PC-3 (cell line): Measurements from ENCODE around the gene IL21R. TPM values are rescaled to one million over a fixed set of nuclear protein-coding genes. Genes with fewer than 3 reads are reported as not detected.

Source experiments
- ATAC-seq: fragments of 200-7000 bp; cut with Tn5 transposase; 2 replicates; pipeline ENCODE4 v1.9.1; 2020; ENCODE audit warnings: mild to moderate bottlenecking, moderate library complexity
- BruUV-seq: library from RNA; stranded (reverse); fragments of 400-500 nt; replicated peaks from 2 replicates; lab custom pipeline; 2021; lab: Mats Ljungman, UMichigan
- CTCF ChIA-PET: fragments of 300-600 bp; sonication (Branson Sonifier 250); formaldehyde crosslinking; loops from one replicate; lab custom pipeline; 2022; ENCODE audit warnings: antibody characterized with exemption; lab: Charles Lee
- POLR2A ChIA-PET: fragments of 300-600 bp; sonication (Branson Sonifier 250); formaldehyde crosslinking; loops from one replicate; lab custom pipeline; 2022; ENCODE audit warnings: antibody characterized with exemption; ENCODE audit not compliant: unreplicated experiment; lab: Charles Lee
- DNase-seq: peaks from one replicate; pipeline ENCODE4 v3.0.0-alpha.2; 2015
- H2AFZ ChIP-seq: fragments of 300-600 bp; sonication (generic); 2 replicates; pipeline ENCODE4 v1.6.0; 2016; ENCODE audit warnings: antibody characterized with exemption, low read length
- H3F3A ChIP-seq: fragments of 300-600 bp; sonication (generic); one replicate; pipeline ENCODE4 v1.6.0; 2017; ENCODE audit warnings: antibody characterized with exemption, low read length, control low read depth, mild to moderate bottlenecking; ENCODE audit not compliant: unreplicated experiment
- H3K27ac ChIP-seq: fragments of 300-600 bp; sonication (generic); 2 replicates; pipeline ENCODE4 v1.5.1; 2016; ENCODE audit warnings: mild to moderate bottlenecking, low read length
- H3K27me3 ChIP-seq: fragments of 300-600 bp; sonication (generic); 2 replicates; pipeline ENCODE4 v1.6.1; 2016; ENCODE audit warnings: low read length, mixed read lengths
- H3K36me3 ChIP-seq: fragments of 300-600 bp; sonication (generic); 2 replicates; pipeline ENCODE4 v1.6.1; 2016; ENCODE audit warnings: low read depth, mixed run types, low read length, mixed read lengths
- H3K4me1 ChIP-seq: fragments of 300-600 bp; sonication (generic); 2 replicates; pipeline ENCODE4 v1.5.1; 2016; ENCODE audit warnings: low read length; ENCODE audit not compliant: insufficient read depth
- H3K4me2 ChIP-seq: fragments of 300-600 bp; sonication (generic); 2 replicates; pipeline ENCODE4 v1.6.0; 2016; ENCODE audit warnings: low read length
- H3K4me3 ChIP-seq: fragments of 300-600 bp; sonication (generic); 2 replicates; pipeline ENCODE4 v1.5.1; 2016; ENCODE audit warnings: mild to moderate bottlenecking, low read length, mixed read lengths
- H3K79me2 ChIP-seq: fragments of 300-600 bp; sonication (generic); 2 replicates; pipeline ENCODE4 v1.6.1; 2017; ENCODE audit warnings: low read length, mixed read lengths
- H3K9ac ChIP-seq: fragments of 300-600 bp; sonication (generic); 2 replicates; pipeline ENCODE4 v1.6.0; 2016; ENCODE audit warnings: mild to moderate bottlenecking, low read length
- H3K9me2 ChIP-seq: fragments of 300-600 bp; sonication (generic); replicated peaks from 2 replicates; pipeline ENCODE4 v1.6.1; 2016; ENCODE audit warnings: mixed run types, low read length, mixed read lengths
- H3K9me3 ChIP-seq: fragments of 300-600 bp; sonication (generic); 2 replicates; pipeline ENCODE4 v1.6.1; 2016; ENCODE audit warnings: low read length, mixed read lengths
- H4K20me1 ChIP-seq: fragments of 300-600 bp; sonication (generic); 2 replicates; pipeline ENCODE4 v1.6.1; 2016; ENCODE audit warnings: low read length, mixed read lengths
- EZH2 ChIP-seq: fragments of 300-600 bp; sonication (generic); IDR thresholded peaks from one replicate; pipeline ENCODE4 v1.6.1; 2017; ENCODE audit warnings: antibody characterized with exemption, mild to moderate bottlenecking, low read length; ENCODE audit not compliant: unreplicated experiment
- EZH2phosphoT487 ChIP-seq: fragments of 300-600 bp; sonication (generic); IDR thresholded peaks from 2 replicates; pipeline ENCODE4 v1.6.1; 2018; ENCODE audit warnings: mild to moderate bottlenecking, antibody characterized with exemption, low read length, borderline replicate concordance
- intact Hi-C: fragments of 100-400 bp; cut with micrococcal nuclease; formaldehyde crosslinking; loops from 2 replicates; pipeline ENCODE4 v1.9.0; 2023
- total RNA-seq: library from RNA; depleted of rRNA; stranded (reverse); fragments of >200 nt; gene quantifications from 2 replicates; pipeline ENCODE4 v1.2.3, GENCODE V29; 2014
- TF ChIP-seq, protein P1 (sequence below): fragments of 300-600 bp; sonication (generic); conservative IDR thresholded peaks from 2 replicates; pipeline ENCODE4 v1.5.1; 2017; ENCODE audit warnings: antibody characterized with exemption, low read depth, mild to moderate bottlenecking, low read length

IL21R gene
- total RNA-seq, 1 experiment from 2014 or later: 0.55 TPM

DNA sequence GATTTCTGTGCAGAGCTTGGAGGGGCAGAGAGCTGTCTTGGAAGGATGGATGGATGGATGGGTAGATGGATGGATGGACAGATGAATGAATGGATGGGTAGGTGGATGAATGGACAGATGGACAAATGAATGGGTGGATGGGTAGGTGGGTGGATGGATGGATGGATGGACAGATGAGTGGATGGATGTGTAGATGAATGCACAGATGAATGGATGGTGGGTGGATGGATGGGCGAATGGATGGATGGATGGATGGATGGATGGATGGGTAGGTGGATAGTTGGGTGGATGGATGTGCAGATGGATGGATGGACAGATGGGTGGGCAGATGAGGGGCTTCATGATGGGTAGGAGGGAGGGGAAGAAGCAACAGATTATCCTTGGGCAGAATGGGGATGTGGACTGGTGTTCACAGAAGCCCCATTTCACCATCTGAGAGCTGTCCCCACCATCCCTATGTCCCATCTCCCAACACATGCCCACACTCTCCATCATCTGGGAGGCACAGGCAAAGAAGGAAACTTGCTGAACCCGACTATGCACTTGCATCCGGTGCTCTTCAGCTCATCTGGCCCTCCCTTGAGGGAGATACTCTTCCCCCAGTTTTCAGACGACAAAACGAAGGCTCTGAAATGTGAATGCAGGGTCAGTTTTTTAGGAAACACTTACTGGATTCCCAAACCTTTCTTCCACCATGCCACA lies 57.2 kb downstream of the IL21R start:
- TF ChIP-seq EZH2phosphoT487 (no peak), EZH2 (no peak)
- TF ChIP-seq, protein P1, sequence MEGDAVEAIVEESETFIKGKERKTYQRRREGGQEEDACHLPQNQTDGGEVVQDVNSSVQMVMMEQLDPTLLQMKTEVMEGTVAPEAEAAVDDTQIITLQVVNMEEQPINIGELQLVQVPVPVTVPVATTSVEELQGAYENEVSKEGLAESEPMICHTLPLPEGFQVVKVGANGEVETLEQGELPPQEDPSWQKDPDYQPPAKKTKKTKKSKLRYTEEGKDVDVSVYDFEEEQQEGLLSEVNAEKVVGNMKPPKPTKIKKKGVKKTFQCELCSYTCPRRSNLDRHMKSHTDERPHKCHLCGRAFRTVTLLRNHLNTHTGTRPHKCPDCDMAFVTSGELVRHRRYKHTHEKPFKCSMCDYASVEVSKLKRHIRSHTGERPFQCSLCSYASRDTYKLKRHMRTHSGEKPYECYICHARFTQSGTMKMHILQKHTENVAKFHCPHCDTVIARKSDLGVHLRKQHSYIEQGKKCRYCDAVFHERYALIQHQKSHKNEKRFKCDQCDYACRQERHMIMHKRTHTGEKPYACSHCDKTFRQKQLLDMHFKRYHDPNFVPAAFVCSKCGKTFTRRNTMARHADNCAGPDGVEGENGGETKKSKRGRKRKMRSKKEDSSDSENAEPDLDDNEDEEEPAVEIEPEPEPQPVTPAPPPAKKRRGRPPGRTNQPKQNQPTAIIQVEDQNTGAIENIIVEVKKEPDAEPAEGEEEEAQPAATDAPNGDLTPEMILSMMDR: no peak
- no TSS peak for BruUV-seq
- Histone ChIP-seq H2AFZ (no peak overlapping the region), H3K9me3 (no peaks in the 10 kb centered on the region), H3K9me2 (no peaks in the 10 kb centered on the region), H3F3A (no peaks in the 10 kb centered on the region), H4K20me1 (no peaks in the 10 kb centered on the region), H3K79me2 (no peaks in the 10 kb centered on the region), H3K27ac (no peak overlapping the region), H3K9ac (no peak overlapping the region), H3K4me3 (no peak overlapping the region), H3K4me1 (no peaks in the 10 kb centered on the region), H3K4me2 (no peak overlapping the region), H3K27me3 (no peaks in the 10 kb centered on the region), H3K36me3 (no peaks in the 10 kb centered on the region)
- ChIA-PET CTCF (interaction anchor here (0.6 kb wide), 1 partner anchor 1610 kb away, joined by 3 read pairs; no protein-coding TSS in a partner anchor), POLR2A (no interaction called here)
- DNase-seq (no peak), ATAC-seq (no peak)
- intact Hi-C loops: loop anchor here (5.0 kb wide), 1 partner anchor 1622 kb away; no protein-coding TSS in a partner anchor

DNA sequence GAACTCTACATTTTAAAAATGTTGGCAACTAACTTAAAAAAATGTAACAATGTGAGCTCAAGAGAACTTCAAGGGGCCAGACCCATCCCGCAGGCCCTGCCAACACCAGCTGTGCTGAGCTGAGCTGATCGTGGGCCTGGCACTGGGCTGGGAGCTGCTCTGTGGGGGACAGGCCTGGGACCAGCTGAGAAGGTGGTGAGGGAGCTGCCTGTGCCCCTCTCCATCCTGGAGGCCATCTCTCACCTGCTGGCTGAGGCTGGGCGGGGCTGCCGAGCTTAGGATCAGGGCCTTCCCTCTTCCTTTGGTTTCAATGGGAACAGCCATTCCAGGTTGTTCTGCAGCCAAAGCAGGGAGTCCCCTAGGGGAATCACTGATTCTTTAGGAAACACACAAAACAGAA lies 58.2 kb downstream of the IL21R start:
- H3K9me3 ChIP-seq: no peaks in the 10 kb centered on the region
- ChIA-PET POLR2A (no interaction called here), CTCF (no interaction called here)
- H3K4me3 ChIP-seq: no peak overlapping the region
- no peaks in the 10 kb centered on the region for H4K20me1 ChIP-seq
- DNase-seq: no peak
- H3K79me2 ChIP-seq: no peaks in the 10 kb centered on the region
- no peak overlapping the region for H3K9ac ChIP-seq
- no peaks in the 10 kb centered on the region for H3K27me3 ChIP-seq
- H3K4me1 ChIP-seq: no peaks in the 10 kb centered on the region
- no TSS peak for BruUV-seq
- no peaks in the 10 kb centered on the region for H3F3A ChIP-seq
- H3K27ac ChIP-seq: no peak overlapping the region
- no peaks in the 10 kb centered on the region for H3K36me3 ChIP-seq
- H3K4me2 ChIP-seq: no peak overlapping the region
- ATAC-seq: no peak
- TF ChIP-seq, protein P1: no peak
- TF ChIP-seq EZH2phosphoT487 (no peak), EZH2 (no peak)
- intact Hi-C loops: no loop called here
- H3K9me2 ChIP-seq: no peaks in the 10 kb centered on the region
- H2AFZ ChIP-seq: no peak overlapping the region

DNA sequence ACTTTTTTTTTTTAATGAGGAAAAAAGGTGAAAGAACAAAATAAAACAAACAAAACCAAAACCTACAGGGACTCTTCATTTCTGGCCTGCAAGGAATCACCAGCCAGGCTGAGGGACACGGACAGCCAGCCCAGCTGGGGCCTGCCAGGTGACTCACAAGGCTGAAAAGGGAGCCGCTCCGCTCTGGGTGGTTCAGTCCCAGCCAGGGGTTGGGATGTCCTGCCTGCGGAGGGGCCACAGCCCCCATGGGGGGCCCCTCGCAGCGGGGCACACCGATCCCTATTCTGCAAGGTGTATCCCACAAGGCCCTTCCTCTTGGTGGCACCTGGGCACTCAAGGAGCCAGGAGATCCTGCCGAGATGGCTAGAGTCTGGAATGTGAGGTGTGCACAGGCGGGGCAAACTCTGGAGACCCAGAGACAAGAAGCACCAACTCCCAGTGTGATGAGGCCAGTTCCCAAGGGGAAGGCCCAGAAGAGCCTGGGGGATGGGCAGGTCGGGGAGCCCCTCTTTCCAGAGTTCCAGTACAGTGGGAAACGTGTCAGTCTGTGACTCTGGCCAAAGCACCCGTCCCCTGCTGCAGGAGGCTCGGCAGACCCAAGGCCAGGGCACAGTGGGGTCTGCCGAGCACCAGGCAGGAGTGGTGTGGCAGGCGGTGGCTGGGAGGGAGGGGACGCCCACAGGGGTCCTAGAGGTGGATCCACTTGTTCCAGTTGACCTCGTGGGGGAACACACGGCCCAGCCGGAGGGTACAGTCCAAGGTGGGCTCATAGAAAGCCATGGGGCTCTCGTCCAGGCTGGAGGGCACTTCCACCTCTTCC lies 58.9 kb downstream of the IL21R start:
- Histone ChIP-seq H3K79me2 (no peaks in the 10 kb centered on the region), H3K4me3 (no peak overlapping the region), H3K27ac (no peak overlapping the region), H3K9me3 (no peaks in the 10 kb centered on the region), H3K27me3 (no peaks in the 10 kb centered on the region), H3K36me3 (no peaks in the 10 kb centered on the region), H3K4me2 (no peak overlapping the region), H3F3A (no peaks in the 10 kb centered on the region), H3K9ac (no peak overlapping the region), H3K9me2 (no peaks in the 10 kb centered on the region), H2AFZ (no peak overlapping the region), H4K20me1 (no peaks in the 10 kb centered on the region), H3K4me1 (no peaks in the 10 kb centered on the region)
- ChIA-PET CTCF (no interaction called here), POLR2A (no interaction called here)
- intact Hi-C loops: no loop called here
- no peak for ATAC-seq
- TF ChIP-seq, protein P1: no peak
- TF ChIP-seq EZH2 (no peak), EZH2phosphoT487 (no peak)
- no peak for DNase-seq
- BruUV-seq: no TSS peak
